RWPE2 (cell line): ENCODE measurements around the gene PRR3.
"Not testable (repeated sequence)": the region's sequence is repeated elsewhere in the genome, so short reads cannot be mapped to it uniquely, and the experiment has no call there.

ENCODE experiments used
- ATAC-seq: fragments of 200-7000 bp; cut with Tn5 transposase; 3 replicates; pipeline ENCODE4 v1.9.1; 2021; ENCODE audit warnings: low read depth
- DNase-seq: peaks from one replicate; pipeline ENCODE4 v3.0.0-alpha.2; 2020; ENCODE audit warnings: low spot score
- H3K27ac ChIP-seq: fragments of 450-650 bp; 2 replicates; pipeline ENCODE4 v1.5.1; 2017; ENCODE audit warnings: mild to moderate bottlenecking; ENCODE audit not compliant: poor library complexity, severe bottlenecking
- H3K27me3 ChIP-seq: fragments of 250-450 bp; sonication (Bioruptor Pico); 2 replicates; pipeline ENCODE4 v1.5.1; 2021; ENCODE audit warnings: mild to moderate bottlenecking, moderate library complexity; ENCODE audit not compliant: insufficient read depth, poor library complexity, severe bottlenecking
- H3K36me3 ChIP-seq: fragments of 250-450 bp; sonication (Bioruptor Pico); 2 replicates; pipeline ENCODE4 v1.5.1; 2020; ENCODE audit warnings: low read depth, mild to moderate bottlenecking, moderate library complexity
- H3K4me1 ChIP-seq: fragments of 250-450 bp; sonication (Bioruptor Pico); 2 replicates; pipeline ENCODE4 v1.5.1; 2021; ENCODE audit warnings: mild to moderate bottlenecking, moderate library complexity; ENCODE audit not compliant: insufficient read depth, poor library complexity, severe bottlenecking
- H3K4me3 ChIP-seq: fragments of 250-450 bp; sonication (Bioruptor Pico); 2 replicates; pipeline ENCODE4 v1.5.1; 2021; ENCODE audit warnings: mild to moderate bottlenecking, moderate library complexity; ENCODE audit not compliant: severe bottlenecking
- H3K9me3 ChIP-seq: fragments of 250-450 bp; sonication (Bioruptor Pico); 2 replicates; pipeline ENCODE4 v1.5.1; 2021; ENCODE audit warnings: mild to moderate bottlenecking, moderate library complexity; ENCODE audit not compliant: severe bottlenecking
- CTCF ChIP-seq: fragments of 450-650 bp; IDR thresholded peaks from one replicate; pipeline ENCODE4 v1.5.1; 2017; ENCODE audit warnings: mild to moderate bottlenecking, moderate library complexity; ENCODE audit not compliant: poor library complexity, severe bottlenecking

Gene PRR3

GRCh38 chr6:30511169-30511546, 45.9 kb upstream of the PRR3 start:
- no peaks in the 10 kb centered on the region for H3K36me3 ChIP-seq
- TF ChIP-seq CTCF: no peak
- ATAC-seq (no peak), DNase-seq (no peak)
- H3K9me3 ChIP-seq: no peaks in the 10 kb centered on the region
- peaks cover 5% of the 10 kb centered on the region for H3K4me1 ChIP-seq
- H3K4me3 ChIP-seq: no peak overlapping the region
- no peak overlapping the region for H3K27ac ChIP-seq
- H3K27me3 ChIP-seq: no peaks in the 10 kb centered on the region

GRCh38 chr6:30513451-30513850, 43.6 kb upstream of the PRR3 start:
- TF ChIP-seq CTCF: no peak
- H3K27ac ChIP-seq: no peak overlapping the region
- ATAC-seq (no peak), DNase-seq (no peak)
- H3K9me3 ChIP-seq: no peaks in the 10 kb centered on the region
- H3K27me3 ChIP-seq: no peaks in the 10 kb centered on the region
- H3K36me3 ChIP-seq: no peaks in the 10 kb centered on the region
- peaks cover 15% of the 10 kb centered on the region for H3K4me1 ChIP-seq
- H3K4me3 ChIP-seq: no peak overlapping the region

- Histone ChIP-seq H3K27me3 (no peaks in the 10 kb centered on the region), H3K4me3 (no peak overlapping the region), H3K4me1 (peaks cover 15% of the 10 kb centered on the region), H3K36me3 (no peaks in the 10 kb centered on the region), H3K9me3 (no peaks in the 10 kb centered on the region), H3K27ac (peak overlapping the region; percentile 90)
- DNase-seq (no peak), ATAC-seq (no peak)
- TF ChIP-seq CTCF: no peak
Measured at GRCh38 chr6:30515106-30515505, 42.0 kb upstream of the PRR3 start.

- no peak for TF ChIP-seq CTCF
- no peaks in the 10 kb centered on the region for H3K27me3 ChIP-seq
- peaks cover 23% of the 10 kb centered on the region for H3K4me1 ChIP-seq
- ATAC-seq: peak; percentile 86
- H3K36me3 ChIP-seq: no peaks in the 10 kb centered on the region
- no peaks in the 10 kb centered on the region for H3K9me3 ChIP-seq
- DNase-seq: peak; percentile 89
- H3K27ac ChIP-seq: peak overlapping the region; percentile 90
- H3K4me3 ChIP-seq: peak overlapping the region; percentile 31
Measured at GRCh38 chr6:30515944-30516753, 40.9 kb upstream of the PRR3 start.

GRCh38 chr6:30516754-30517076, 40.4 kb upstream of the PRR3 start:
- DNase-seq, H3K9me3 ChIP-seq, H3K27me3 ChIP-seq, ATAC-seq, H3K36me3 ChIP-seq: not testable (repeated sequence)
- H3K4me3 ChIP-seq: peak overlapping the region; percentile 31
- peaks cover 28% of the 10 kb centered on the region for H3K4me1 ChIP-seq
- H3K27ac ChIP-seq: peak overlapping the region; percentile 90

- H3K4me3 ChIP-seq, DNase-seq, ATAC-seq, H3K9me3 ChIP-seq, H3K36me3 ChIP-seq, H3K27me3 ChIP-seq: not testable (repeated sequence)
- Histone ChIP-seq H3K4me1 (peaks cover 33% of the 10 kb centered on the region), H3K27ac (peak overlapping the region; percentile 90)
Measured at GRCh38 chr6:30517767-30518504, 39.2 kb upstream of the PRR3 start.

GRCh38 chr6:30518505-30519145, 38.5 kb upstream of the PRR3 start:
- DNase-seq, H3K4me3 ChIP-seq, H3K27me3 ChIP-seq, H3K27ac ChIP-seq, H3K9me3 ChIP-seq, H3K36me3 ChIP-seq, ATAC-seq: not testable (repeated sequence)
- peaks cover 33% of the 10 kb centered on the region for H3K4me1 ChIP-seq
